GM18526 (cell line): ENCODE measurements around the gene STXBP6.

Experiments
- POLR2A ChIP-seq: IDR thresholded peaks from 3 replicates; pipeline ENCODE4 v1.6.1; 2011; ENCODE audit not compliant: insufficient read length; ENCODE audit errors: extremely low read depth

The STXBP6 gene

DNA sequence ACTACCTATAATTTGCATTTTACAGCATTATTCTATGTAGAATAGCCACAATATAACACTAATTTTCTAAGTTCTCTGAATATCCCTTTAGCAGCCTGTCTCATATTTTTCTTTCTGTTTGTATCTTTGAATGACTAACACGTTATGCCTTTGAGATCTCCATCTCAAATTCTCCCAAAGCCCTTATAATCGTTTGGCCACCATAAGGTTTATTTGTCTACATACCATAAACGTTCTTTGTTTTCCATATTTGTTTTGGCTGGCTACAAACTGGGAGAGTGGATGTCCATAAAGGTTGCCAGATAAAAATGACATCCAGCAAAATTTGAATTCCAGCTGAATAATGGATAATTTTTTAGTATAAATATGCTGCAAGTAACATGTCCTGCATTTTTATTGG lies 203.7 kb downstream of the STXBP6 start:
- no peak for TF ChIP-seq POLR2A

GRCh38 chr14:24845851-24846250 lies 204.1 kb downstream of the STXBP6 start:
- TF ChIP-seq POLR2A = no peak

DNA sequence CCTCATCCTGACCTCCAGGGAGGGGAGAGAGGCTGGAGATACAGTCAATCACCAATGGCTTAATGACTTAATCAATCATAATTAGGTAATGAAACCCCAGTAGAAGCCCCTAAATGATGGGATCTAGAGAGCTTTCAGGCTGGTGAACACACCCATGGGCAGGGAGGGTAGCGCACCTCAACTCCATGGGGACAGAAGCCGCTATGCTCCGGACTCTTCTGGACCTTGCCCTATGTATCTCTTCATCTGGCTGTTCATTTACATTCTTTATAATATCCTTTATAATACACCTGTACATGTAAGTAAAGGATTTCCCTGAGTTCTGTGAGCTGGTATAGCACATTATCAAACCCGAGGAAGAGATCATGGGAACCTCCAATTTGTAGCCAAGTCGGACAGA lies 205.9 kb downstream of the STXBP6 start:
- TF ChIP-seq POLR2A = no peak

DNA sequence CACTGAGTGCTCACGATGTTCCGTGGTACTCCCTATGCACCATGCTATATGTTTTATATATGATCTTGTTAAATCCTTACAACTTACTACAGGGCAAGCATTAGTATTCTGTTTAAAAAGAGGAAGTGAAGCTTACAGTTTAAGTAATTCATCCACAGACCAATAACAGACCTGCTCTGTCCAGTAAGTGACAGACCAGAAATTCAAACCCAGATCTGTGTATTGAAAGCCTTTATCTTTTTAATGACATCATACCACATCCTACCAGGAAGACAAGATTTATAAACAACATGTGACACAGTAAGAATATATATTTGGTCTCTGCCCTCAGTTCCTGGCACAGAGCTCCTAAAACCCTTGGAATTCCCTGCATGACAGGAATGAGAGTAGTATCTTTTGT lies 206.5 kb downstream of the STXBP6 start:
- no peak for TF ChIP-seq POLR2A

DNA sequence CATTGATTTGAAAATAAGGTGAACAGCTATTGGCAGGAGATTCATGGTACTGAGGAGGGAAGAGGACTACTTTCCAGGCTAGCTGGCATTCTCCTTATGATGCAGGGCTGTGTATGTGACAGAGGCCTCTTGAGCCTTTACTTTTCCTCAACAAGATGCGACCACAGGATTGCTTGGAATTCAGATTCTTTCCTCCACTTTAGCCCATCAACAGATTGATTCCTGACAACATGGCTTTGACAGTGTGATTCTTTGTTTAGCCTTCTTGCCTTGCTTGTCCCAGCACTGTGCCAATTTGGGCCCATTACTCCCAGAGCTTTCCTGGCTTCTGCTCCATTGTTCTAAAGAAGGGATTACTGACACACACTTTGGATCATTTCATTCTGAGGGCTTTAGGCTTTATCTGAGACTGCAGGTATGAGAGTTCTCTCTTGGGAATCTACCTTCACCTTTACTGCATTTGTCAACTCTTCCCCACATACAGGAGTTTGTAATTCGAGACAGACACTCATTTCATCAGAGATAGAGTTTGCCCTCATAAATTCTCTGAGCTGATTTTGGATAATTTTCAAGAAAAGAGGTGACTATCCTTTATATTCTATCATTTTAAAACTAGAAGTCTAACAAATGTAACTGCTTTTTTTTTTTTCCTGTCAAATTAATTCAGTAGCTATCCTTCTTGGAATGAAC lies 209.6 kb downstream of the STXBP6 start:
- no peak for TF ChIP-seq POLR2A

GRCh38 chr14:24839617-24840203 lies 210.2 kb downstream of the STXBP6 start:
- no peak for TF ChIP-seq POLR2A

GRCh38 chr14:24838945-24839616 lies 210.9 kb downstream of the STXBP6 start:
- TF ChIP-seq POLR2A = no peak

GRCh38 chr14:24837280-24838046 lies 212.5 kb downstream of the STXBP6 start:
- no peak for TF ChIP-seq POLR2A

DNA sequence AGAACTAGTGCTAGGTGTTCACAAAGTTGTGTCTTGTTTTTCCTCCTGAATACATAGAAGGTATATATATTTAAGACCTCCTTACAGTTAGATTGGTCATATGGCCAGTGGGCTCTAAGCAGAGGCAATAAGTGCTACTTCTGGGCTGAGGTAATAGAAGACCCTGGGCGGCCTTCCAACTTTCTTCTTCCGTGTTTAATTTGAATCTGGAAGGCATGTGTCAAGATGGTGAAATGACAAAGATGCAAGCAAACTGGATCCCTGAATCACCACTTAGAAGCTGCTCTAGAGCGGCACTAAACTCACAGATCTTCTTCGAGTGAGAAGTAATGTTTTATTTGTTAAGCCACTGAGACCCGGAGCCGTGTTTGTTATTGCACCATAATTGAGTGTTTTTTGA lies 215.0 kb downstream of the STXBP6 start:
- no peak for TF ChIP-seq POLR2A

DNA sequence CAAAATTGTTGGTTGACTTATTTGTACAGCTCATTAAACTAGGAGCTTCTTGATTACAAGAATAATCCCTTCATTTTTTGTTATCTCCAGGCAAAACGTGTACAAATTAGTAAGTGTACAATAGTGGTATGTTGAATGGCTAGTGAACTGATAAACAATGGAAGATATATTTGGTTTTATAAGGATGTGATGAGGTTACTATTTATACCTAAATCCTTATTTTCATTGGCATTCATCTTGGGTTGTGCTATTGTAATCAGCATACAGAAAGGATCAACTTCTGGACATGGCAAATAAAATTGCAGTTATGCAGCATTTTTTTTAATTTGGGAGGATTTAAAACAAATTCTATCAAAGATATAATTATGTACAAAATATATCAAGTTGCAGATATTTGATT lies 216.6 kb downstream of the STXBP6 start:
- TF ChIP-seq POLR2A = no peak

- no peak for TF ChIP-seq POLR2A
Measured at GRCh38 chr14:24831677-24832076, 218.3 kb downstream of the STXBP6 start.

DNA sequence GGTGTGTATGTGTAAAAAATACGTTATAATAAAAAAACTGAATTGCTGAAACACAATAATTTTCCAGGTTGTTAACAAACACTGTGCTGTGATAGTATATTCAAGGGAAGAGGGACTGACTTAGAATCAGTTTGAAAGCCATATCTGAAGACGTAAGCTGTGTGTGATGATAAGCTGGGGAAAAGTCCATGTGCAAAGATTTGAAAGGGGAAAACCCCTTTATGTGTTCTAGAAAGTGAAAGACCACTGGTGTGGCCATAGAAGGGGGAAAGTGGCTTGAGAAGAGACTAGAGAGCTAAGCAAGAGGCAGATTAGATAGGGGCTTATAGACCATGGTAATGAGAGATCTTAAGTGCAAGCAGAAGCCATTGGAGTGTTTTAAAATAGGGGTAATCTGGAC lies 220.1 kb downstream of the STXBP6 start:
- no peak for TF ChIP-seq POLR2A

GRCh38 chr14:24828486-24828885 lies 221.5 kb downstream of the STXBP6 start:
- no peak for TF ChIP-seq POLR2A

GRCh38 chr14:24826390-24826789 lies 223.6 kb downstream of the STXBP6 start:
- TF ChIP-seq POLR2A = no peak

DNA sequence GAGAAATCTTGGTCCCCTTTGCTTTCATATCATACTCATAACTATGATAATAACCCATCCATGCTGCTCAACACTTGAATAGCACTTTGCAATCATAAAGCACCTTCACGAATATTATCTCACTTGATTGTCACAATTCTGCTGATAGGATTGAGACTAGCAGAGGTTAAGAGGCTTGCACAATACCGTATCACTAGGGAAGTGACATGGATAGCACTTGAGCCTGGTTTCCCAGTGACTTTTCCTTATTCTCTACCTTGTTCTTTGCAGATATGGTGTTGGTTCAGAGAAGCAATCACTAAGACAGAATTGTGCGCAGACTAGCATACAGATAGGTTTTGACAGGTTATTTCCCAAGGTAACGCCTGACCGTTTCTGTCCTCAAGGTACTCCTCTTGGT lies 229.3 kb downstream of the STXBP6 start:
- no peak for TF ChIP-seq POLR2A

GRCh38 chr14:24818823-24819341 lies 231.1 kb downstream of the STXBP6 start:
- TF ChIP-seq POLR2A = no peak
